Central memory CD8-positive, alpha-beta T cell (primary cell): Measurements from ENCODE around the gene LNPK.

ENCODE experiments used
- ATAC-seq: fragments of 150-1000 bp; cut with Tn5 transposase; replicated peaks from 2 replicates; pipeline ENCODE4 v1.10.0; 2022; ENCODE audit warnings: mild to moderate bottlenecking, moderate FRiP score, moderate number of reproducible peaks; ENCODE audit not compliant: poor library complexity, severe bottlenecking; ENCODE audit errors: extremely low read depth
- DNase-seq, 2 donors: peaks; one replicate each; pipeline ENCODE4 v3.0.0; 2021; ENCODE audit warnings: low spot score in 2 of 2
- H3K27ac Mint-ChIP-seq: one replicate; pipeline ENCODE4 v1.8.0; 2022; ENCODE audit warnings: low read depth, mild to moderate bottlenecking, moderate library complexity, mixed read lengths
- H3K27me3 Mint-ChIP-seq: one replicate; pipeline ENCODE4 v1.8.0; 2022; ENCODE audit warnings: mixed read lengths
- H3K36me3 Mint-ChIP-seq: one replicate; pipeline ENCODE4 v1.8.0; 2022; ENCODE audit warnings: mild to moderate bottlenecking, moderate library complexity, mixed read lengths; ENCODE audit not compliant: insufficient read depth
- H3K4me1 Mint-ChIP-seq: one replicate; pipeline ENCODE4 v1.8.0; 2022; ENCODE audit warnings: mixed read lengths
- H3K4me3 Mint-ChIP-seq: one replicate; pipeline ENCODE4 v1.8.0; 2022; ENCODE audit warnings: mild to moderate bottlenecking, moderate library complexity, mixed read lengths
- H3K9me3 Mint-ChIP-seq: one replicate; pipeline ENCODE4 v1.8.0; 2022; ENCODE audit warnings: mixed read lengths

The LNPK gene

DNA sequence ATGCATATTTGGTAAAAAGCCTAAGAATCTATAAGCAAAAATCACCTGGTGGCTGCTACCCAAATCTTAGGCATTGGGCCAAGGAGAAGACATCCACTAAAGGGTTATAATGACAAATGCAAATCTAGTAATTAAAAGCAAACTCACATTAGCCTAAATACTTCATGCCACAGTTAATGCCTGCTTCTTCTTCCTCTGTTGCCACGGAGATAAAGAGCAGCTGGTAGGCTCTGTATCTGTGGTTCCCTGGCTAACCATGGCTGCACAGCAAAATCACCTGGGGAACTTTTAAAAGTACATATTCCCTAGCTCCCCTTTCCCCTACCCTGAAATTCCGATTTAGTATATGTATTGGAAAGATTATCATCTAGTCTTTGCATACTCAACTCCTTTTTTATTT, 114.3 kb downstream of the LNPK start:
- no peak for ATAC-seq
- Mint-ChIP-seq H3K27ac (no peak overlapping the region), H3K4me1 (no peaks in the 10 kb centered on the region), H3K36me3 (no peaks in the 10 kb centered on the region), H3K4me3 (no peak overlapping the region), H3K9me3 (no peaks in the 10 kb centered on the region), H3K27me3 (peaks cover 69% of the 10 kb centered on the region)
- DNase-seq: no peak

- H3K9me3 Mint-ChIP-seq: no peaks in the 10 kb centered on the region
- H3K4me1 Mint-ChIP-seq: no peaks in the 10 kb centered on the region
- H3K4me3 Mint-ChIP-seq: no peak overlapping the region
- H3K36me3 Mint-ChIP-seq: no peaks in the 10 kb centered on the region
- no peak overlapping the region for H3K27ac Mint-ChIP-seq
- ATAC-seq (no peak), DNase-seq (no peak)
- peaks cover 43% of the 10 kb centered on the region for H3K27me3 Mint-ChIP-seq
Observed at GRCh38 chr2:175884697-175885393, 117.2 kb downstream of the LNPK start.

GRCh38 chr2:175883586-175884194, 118.4 kb downstream of the LNPK start:
- Mint-ChIP-seq H3K36me3 (no peaks in the 10 kb centered on the region), H3K9me3 (no peaks in the 10 kb centered on the region), H3K27me3 (peaks cover 31% of the 10 kb centered on the region), H3K4me3 (no peak overlapping the region), H3K27ac (no peak overlapping the region), H3K4me1 (no peaks in the 10 kb centered on the region)
- ATAC-seq: no peak
- no peak for DNase-seq

DNA sequence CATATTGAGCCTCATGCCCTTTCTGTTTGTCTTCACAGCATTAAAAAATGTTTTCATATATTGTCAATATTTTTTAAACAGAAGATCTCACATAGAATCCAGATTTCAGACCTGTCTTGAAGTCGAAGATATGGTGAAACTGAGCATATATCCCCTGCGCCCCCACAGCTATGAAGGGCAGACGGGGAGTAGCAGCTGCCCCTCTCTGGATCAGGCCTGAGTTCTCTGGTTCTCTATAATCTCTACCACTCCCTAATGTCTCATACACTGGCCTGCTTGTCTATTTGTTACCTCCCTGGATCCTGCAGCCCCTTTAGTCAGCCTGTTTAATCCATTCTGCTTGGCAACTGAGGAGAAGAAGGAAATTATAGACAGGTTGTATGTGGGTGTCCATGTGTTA, 122.4 kb downstream of the LNPK start:
- H3K27ac Mint-ChIP-seq: no peak overlapping the region
- no peaks in the 10 kb centered on the region for H3K4me1 Mint-ChIP-seq
- no peaks in the 10 kb centered on the region for H3K36me3 Mint-ChIP-seq
- H3K9me3 Mint-ChIP-seq: no peaks in the 10 kb centered on the region
- ATAC-seq (no peak), DNase-seq (no peak)
- no peak overlapping the region for H3K4me3 Mint-ChIP-seq
- H3K27me3 Mint-ChIP-seq: peaks cover 48% of the 10 kb centered on the region

GRCh38 chr2:175877845-175878544, 124.1 kb downstream of the LNPK start:
- H3K27ac Mint-ChIP-seq: no peak overlapping the region
- H3K4me3 Mint-ChIP-seq: no peak overlapping the region
- DNase-seq: no peak
- H3K9me3 Mint-ChIP-seq: no peaks in the 10 kb centered on the region
- H3K4me1 Mint-ChIP-seq: no peaks in the 10 kb centered on the region
- H3K36me3 Mint-ChIP-seq: no peaks in the 10 kb centered on the region
- H3K27me3 Mint-ChIP-seq: peaks cover 49% of the 10 kb centered on the region
- ATAC-seq: no peak

DNA sequence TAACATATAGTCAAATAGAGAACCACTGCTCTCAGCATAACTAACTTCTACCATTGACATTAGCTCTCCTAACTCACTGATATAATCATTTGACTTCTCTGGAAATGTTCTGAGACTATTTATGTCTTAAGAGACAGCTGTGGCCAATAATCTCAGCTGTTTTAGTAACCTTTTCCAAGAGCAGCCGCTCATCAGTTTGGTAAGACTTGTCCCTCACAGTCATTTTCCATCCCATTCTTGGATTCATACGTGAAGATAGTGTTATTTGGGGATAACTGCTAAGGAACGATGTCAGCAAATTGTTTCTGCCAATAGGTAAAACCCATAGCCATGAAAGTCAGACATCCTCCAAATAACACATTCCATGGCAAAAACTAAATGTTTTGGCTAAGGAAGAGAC, 127.8 kb downstream of the LNPK start:
- Mint-ChIP-seq H3K4me3 (no peak overlapping the region), H3K27me3 (peaks cover 82% of the 10 kb centered on the region), H3K4me1 (no peaks in the 10 kb centered on the region), H3K27ac (no peak overlapping the region), H3K36me3 (no peaks in the 10 kb centered on the region), H3K9me3 (no peaks in the 10 kb centered on the region)
- no peak for DNase-seq
- no peak for ATAC-seq
